Cardiac muscle cell (in vitro differentiated cells and primary cell): ENCODE measurements around the gene GABBR2. TPM values are rescaled to one million over a fixed set of nuclear protein-coding genes. Genes with fewer than 3 reads are reported as not detected.

Experiments used
- DNase-seq, 2 donors: peaks; one replicate each; pipeline versions ENCODE4 v3.0.0 to v3.0.0-alpha.2; 2010 to 2017; ENCODE audit warnings: low read depth in 1 of 2, low spot score in 1 of 2
- H3K27ac ChIP-seq: fragments of 200-600 bp; sonication (generic); 2 replicates; pipeline ENCODE4 v1.5.1; 2016
- H3K27me3 ChIP-seq: fragments of 200-600 bp; sonication (generic); 2 replicates; pipeline ENCODE4 v1.6.0; 2016; ENCODE audit warnings: control low read depth
- H3K36me3 ChIP-seq: fragments of 200-600 bp; sonication (generic); 2 replicates; pipeline ENCODE4 v1.5.1; 2016; ENCODE audit warnings: control low read depth
- H3K4me1 ChIP-seq: fragments of 200-600 bp; sonication (generic); 2 replicates; pipeline ENCODE4 v1.8.1; 2017; ENCODE audit warnings: low read depth, mild to moderate bottlenecking, mixed run types
- H3K4me3 ChIP-seq: fragments of 200-600 bp; sonication (generic); 2 replicates; pipeline ENCODE4 v1.5.1; 2016; ENCODE audit warnings: mild to moderate bottlenecking
- H3K9me3 ChIP-seq: fragments of 200-600 bp; sonication (generic); 2 replicates; pipeline ENCODE4 v1.5.1; 2017; ENCODE audit warnings: low read depth, mild to moderate bottlenecking, control low read depth
- polyA plus RNA-seq: library from polyadenylated mRNA; unstranded; fragments of >200 nt; fragmentation: Nextera tagmentation; extraction: Ambion mirVana; gene quantifications from 2 replicates; pipeline ENCODE4 v1.2.1, GENCODE V29; 2016
- total RNA-seq: library from RNA; depleted of rRNA; stranded (reverse); fragments of >200 nt; gene quantifications from 2 replicates; pipeline ENCODE4 v1.2.3, GENCODE V29; 2016
- TF ChIP-seq, protein P1 (sequence below): IDR thresholded peaks from 2 replicates; pipeline ENCODE4 v1.5.1; 2012; ENCODE audit warnings: low read depth, mild to moderate bottlenecking, low read length

GABBR2 gene
- total and polyA plus RNA-seq, 2 experiments from 2014 or later: 0.06 TPM; not detected in 1

DNA sequence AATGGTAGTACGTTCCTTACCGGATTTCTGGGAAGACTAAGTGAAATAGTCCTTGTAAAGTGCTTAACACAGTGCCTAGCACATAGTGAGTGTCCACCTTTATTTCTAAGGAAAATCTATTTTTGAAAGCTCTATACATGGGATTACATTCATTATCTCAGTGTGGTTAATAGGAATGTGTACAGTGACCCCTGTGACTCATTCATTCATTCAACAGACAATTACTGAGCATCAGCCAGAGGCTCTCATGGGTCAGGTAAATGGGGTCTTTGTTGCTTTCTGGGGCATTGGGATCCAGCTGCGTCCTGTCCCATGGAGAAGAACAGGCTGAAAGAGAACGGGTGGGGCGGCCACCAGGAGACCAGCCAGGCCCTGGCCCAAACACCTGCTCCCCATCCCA, 227.1 kb downstream of the GABBR2 start:
- DNase-seq: no peak
- H3K27ac ChIP-seq: no peak overlapping the region
- H3K4me3 ChIP-seq: no peak overlapping the region
- H3K4me1 ChIP-seq: no peaks in the 10 kb centered on the region
- H3K27me3 ChIP-seq: no peaks in the 10 kb centered on the region
- no peaks in the 10 kb centered on the region for H3K9me3 ChIP-seq
- H3K36me3 ChIP-seq: no peaks in the 10 kb centered on the region
- TF ChIP-seq, protein P1, sequence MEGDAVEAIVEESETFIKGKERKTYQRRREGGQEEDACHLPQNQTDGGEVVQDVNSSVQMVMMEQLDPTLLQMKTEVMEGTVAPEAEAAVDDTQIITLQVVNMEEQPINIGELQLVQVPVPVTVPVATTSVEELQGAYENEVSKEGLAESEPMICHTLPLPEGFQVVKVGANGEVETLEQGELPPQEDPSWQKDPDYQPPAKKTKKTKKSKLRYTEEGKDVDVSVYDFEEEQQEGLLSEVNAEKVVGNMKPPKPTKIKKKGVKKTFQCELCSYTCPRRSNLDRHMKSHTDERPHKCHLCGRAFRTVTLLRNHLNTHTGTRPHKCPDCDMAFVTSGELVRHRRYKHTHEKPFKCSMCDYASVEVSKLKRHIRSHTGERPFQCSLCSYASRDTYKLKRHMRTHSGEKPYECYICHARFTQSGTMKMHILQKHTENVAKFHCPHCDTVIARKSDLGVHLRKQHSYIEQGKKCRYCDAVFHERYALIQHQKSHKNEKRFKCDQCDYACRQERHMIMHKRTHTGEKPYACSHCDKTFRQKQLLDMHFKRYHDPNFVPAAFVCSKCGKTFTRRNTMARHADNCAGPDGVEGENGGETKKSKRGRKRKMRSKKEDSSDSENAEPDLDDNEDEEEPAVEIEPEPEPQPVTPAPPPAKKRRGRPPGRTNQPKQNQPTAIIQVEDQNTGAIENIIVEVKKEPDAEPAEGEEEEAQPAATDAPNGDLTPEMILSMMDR: no peak

DNA sequence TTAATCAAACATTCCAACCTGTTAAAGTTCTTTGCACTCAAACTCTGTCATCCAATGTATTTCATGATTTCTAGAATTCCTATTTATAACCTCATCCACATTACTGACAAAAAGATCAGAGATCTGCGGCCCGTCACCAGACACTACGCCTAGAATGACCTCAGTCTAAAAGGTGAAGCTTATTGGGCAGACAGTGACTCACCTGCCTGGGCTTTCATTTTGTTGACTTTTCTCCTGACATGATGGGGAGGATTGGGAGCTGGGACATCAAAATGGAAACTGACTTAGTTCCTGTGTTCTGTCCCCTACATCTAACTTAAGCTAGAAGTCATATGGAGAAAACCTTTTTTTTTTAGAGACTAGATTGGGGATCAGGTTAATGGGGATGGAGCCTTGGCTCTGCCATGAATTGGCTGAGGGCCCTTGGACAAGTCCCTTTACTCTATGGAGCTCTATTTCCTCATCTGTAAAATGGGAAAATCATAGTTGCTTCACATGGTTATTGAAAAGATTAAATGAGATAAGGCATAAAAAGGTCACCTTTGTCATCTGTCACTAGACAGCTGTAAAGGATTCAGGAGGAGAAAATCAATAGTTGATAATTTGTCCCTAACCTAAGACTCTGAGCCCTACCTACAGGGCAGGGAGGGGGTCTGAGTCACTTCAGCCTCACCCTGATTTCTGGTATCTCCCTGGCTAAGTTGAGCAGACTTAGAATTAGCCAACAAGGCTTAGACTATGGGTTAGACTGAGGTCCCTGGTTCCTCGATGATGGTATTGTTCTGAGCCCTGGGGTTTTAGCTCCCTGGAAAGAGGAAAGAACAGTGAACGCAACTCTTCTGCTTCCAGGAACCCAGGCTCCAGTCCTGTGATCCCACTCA, 228.5 kb downstream of the GABBR2 start:
- TF ChIP-seq, protein P1: no peak
- no peaks in the 10 kb centered on the region for H3K9me3 ChIP-seq
- no peaks in the 10 kb centered on the region for H3K36me3 ChIP-seq
- no peak for DNase-seq
- no peak overlapping the region for H3K4me3 ChIP-seq
- H3K4me1 ChIP-seq: no peaks in the 10 kb centered on the region
- no peak overlapping the region for H3K27ac ChIP-seq
- no peaks in the 10 kb centered on the region for H3K27me3 ChIP-seq

DNA sequence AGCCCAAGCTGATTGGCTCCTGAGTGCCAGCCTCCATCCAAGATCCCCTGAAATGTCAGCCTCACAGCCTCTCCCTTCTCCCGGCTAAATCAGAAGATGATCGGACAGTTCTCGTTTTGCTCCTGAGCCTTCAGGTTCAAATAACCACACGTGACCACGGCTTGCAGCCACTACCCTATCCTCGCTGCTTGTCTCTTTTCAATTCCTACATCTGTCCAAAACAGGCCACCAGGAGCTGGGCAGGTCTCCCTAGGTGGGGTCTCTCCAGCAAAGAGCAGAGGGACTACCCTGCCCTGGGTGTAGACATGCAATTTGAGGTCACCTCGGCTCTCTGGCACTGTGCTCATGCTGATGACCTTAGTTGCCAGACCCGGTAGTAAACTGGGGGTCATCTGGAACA, 229.3 kb downstream of the GABBR2 start:
- Histone ChIP-seq H3K36me3 (no peaks in the 10 kb centered on the region), H3K4me1 (no peaks in the 10 kb centered on the region), H3K27ac (no peak overlapping the region), H3K27me3 (no peaks in the 10 kb centered on the region), H3K4me3 (no peak overlapping the region), H3K9me3 (no peaks in the 10 kb centered on the region)
- DNase-seq: no peak
- TF ChIP-seq, protein P1: no peak

DNA sequence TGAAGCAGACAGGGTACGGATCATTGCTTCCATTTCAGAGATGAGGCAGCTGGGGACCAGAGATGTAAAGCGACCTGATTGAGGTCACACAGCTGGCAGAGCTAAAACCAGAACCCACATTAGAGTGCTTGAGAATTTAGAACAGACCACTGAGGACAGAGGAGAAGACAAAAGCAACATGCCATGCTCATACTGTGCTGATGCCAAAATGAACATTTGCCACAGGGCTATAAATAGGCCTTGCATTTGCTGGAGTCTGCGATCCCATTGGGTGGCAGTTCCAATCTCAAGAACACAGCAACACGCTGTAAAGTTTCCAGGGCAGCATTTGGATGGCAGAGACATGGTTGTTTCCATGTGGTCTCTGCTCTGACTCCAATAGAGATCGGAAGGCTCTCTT, 230.9 kb downstream of the GABBR2 start:
- Histone ChIP-seq H3K36me3 (no peaks in the 10 kb centered on the region), H3K9me3 (no peaks in the 10 kb centered on the region), H3K27ac (no peak overlapping the region), H3K4me3 (no peak overlapping the region), H3K27me3 (no peaks in the 10 kb centered on the region), H3K4me1 (no peaks in the 10 kb centered on the region)
- TF ChIP-seq, protein P1: no peak
- no peak for DNase-seq

DNA sequence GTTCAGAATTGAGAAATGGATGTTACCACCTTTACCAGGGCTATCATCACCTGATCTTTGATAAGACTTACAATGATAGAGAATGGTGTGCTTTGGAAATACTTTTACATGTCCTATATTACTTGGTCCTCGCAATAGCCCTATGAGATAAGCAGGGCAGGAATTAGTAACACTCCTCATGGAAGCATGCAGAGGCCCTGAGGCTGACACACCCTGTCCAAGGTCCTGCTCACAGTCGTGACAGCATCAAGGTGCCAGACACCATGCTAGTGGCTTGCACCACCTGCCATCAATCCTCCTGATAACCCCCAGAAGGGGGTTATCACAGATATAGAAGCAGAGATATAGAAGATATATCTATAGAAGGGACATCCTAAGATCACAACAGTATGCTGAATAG, 236.5 kb downstream of the GABBR2 start:
- no peaks in the 10 kb centered on the region for H3K4me1 ChIP-seq
- H3K9me3 ChIP-seq: no peaks in the 10 kb centered on the region
- TF ChIP-seq, protein P1: no peak
- DNase-seq: peak in 1 of 2 donors; percentile 63
- no peaks in the 10 kb centered on the region for H3K36me3 ChIP-seq
- no peak overlapping the region for H3K4me3 ChIP-seq
- H3K27me3 ChIP-seq: no peaks in the 10 kb centered on the region
- H3K27ac ChIP-seq: no peak overlapping the region
